GM10847 (cell line): ENCODE data around the gene DLG2.

Experiments
- POLR2A ChIP-seq: IDR thresholded peaks from 2 replicates; pipeline ENCODE4 v1.6.1; 2011; ENCODE audit not compliant: insufficient read length; ENCODE audit errors: extremely low read depth

The DLG2 gene

GRCh38 chr11:84855508-84856245, 771.5 kb downstream of the DLG2 start:
- no peak for TF ChIP-seq POLR2A

- TF ChIP-seq POLR2A: no peak
Measured at GRCh38 chr11:84854498-84854880, 772.7 kb downstream of the DLG2 start.

GRCh38 chr11:84853841-84854497, 773.2 kb downstream of the DLG2 start:
- no peak for TF ChIP-seq POLR2A

GRCh38 chr11:84847842-84848241, 779.3 kb downstream of the DLG2 start:
- TF ChIP-seq POLR2A: no peak

GRCh38 chr11:84837402-84838069, 789.6 kb downstream of the DLG2 start:
- no peak for TF ChIP-seq POLR2A

GRCh38 chr11:84836371-84836770, 790.8 kb downstream of the DLG2 start:
- no peak for TF ChIP-seq POLR2A

- no peak for TF ChIP-seq POLR2A
Measured at GRCh38 chr11:84833488-84834088, 793.6 kb downstream of the DLG2 start.

GRCh38 chr11:84830372-84830771, 796.8 kb downstream of the DLG2 start:
- no peak for TF ChIP-seq POLR2A

- no peak for TF ChIP-seq POLR2A
Measured at GRCh38 chr11:84829162-84829561, 798.0 kb downstream of the DLG2 start.

- TF ChIP-seq POLR2A: no peak
Measured at GRCh38 chr11:84828616-84829015, 798.5 kb downstream of the DLG2 start.

GRCh38 chr11:84825106-84825660, 802.0 kb downstream of the DLG2 start:
- TF ChIP-seq POLR2A: no peak

- TF ChIP-seq POLR2A: no peak
Measured at GRCh38 chr11:84824624-84825023, 802.5 kb downstream of the DLG2 start.

- TF ChIP-seq POLR2A: no peak
Measured at GRCh38 chr11:84819537-84819936, 807.6 kb downstream of the DLG2 start.

GRCh38 chr11:84819128-84819527, 808.0 kb downstream of the DLG2 start:
- TF ChIP-seq POLR2A: no peak

- TF ChIP-seq POLR2A: no peak
Measured at GRCh38 chr11:84817998-84818397, 809.1 kb downstream of the DLG2 start.
